PC-3 (cell line): ENCODE results near the gene SAMMSON. TPM values are rescaled to one million over a fixed set of nuclear protein-coding genes. Genes with fewer than 3 reads are reported as not detected.

ENCODE experiments used
- ATAC-seq: fragments of 200-7000 bp; cut with Tn5 transposase; 2 replicates; pipeline ENCODE4 v1.9.1; 2020; ENCODE audit warnings: mild to moderate bottlenecking, moderate library complexity
- BruUV-seq: library from RNA; stranded (reverse); fragments of 400-500 nt; replicated peaks from 2 replicates; lab custom pipeline; 2021; lab: Mats Ljungman, UMichigan
- CTCF ChIA-PET: fragments of 300-600 bp; sonication (Branson Sonifier 250); formaldehyde crosslinking; loops from one replicate; lab custom pipeline; 2022; ENCODE audit warnings: antibody characterized with exemption; lab: Charles Lee
- POLR2A ChIA-PET: fragments of 300-600 bp; sonication (Branson Sonifier 250); formaldehyde crosslinking; loops from one replicate; lab custom pipeline; 2022; ENCODE audit warnings: antibody characterized with exemption; ENCODE audit not compliant: unreplicated experiment; lab: Charles Lee
- DNase-seq: peaks from one replicate; pipeline ENCODE4 v3.0.0-alpha.2; 2015
- H2AFZ ChIP-seq: fragments of 300-600 bp; sonication (generic); 2 replicates; pipeline ENCODE4 v1.6.0; 2016; ENCODE audit warnings: antibody characterized with exemption, low read length
- H3F3A ChIP-seq: fragments of 300-600 bp; sonication (generic); one replicate; pipeline ENCODE4 v1.6.0; 2017; ENCODE audit warnings: antibody characterized with exemption, low read length, control low read depth, mild to moderate bottlenecking; ENCODE audit not compliant: unreplicated experiment
- H3K27ac ChIP-seq: fragments of 300-600 bp; sonication (generic); 2 replicates; pipeline ENCODE4 v1.5.1; 2016; ENCODE audit warnings: mild to moderate bottlenecking, low read length
- H3K27me3 ChIP-seq: fragments of 300-600 bp; sonication (generic); 2 replicates; pipeline ENCODE4 v1.6.1; 2016; ENCODE audit warnings: low read length, mixed read lengths
- H3K36me3 ChIP-seq: fragments of 300-600 bp; sonication (generic); 2 replicates; pipeline ENCODE4 v1.6.1; 2016; ENCODE audit warnings: low read depth, mixed run types, low read length, mixed read lengths
- H3K4me1 ChIP-seq: fragments of 300-600 bp; sonication (generic); 2 replicates; pipeline ENCODE4 v1.5.1; 2016; ENCODE audit warnings: low read length; ENCODE audit not compliant: insufficient read depth
- H3K4me2 ChIP-seq: fragments of 300-600 bp; sonication (generic); 2 replicates; pipeline ENCODE4 v1.6.0; 2016; ENCODE audit warnings: low read length
- H3K4me3 ChIP-seq: fragments of 300-600 bp; sonication (generic); 2 replicates; pipeline ENCODE4 v1.5.1; 2016; ENCODE audit warnings: mild to moderate bottlenecking, low read length, mixed read lengths
- H3K79me2 ChIP-seq: fragments of 300-600 bp; sonication (generic); 2 replicates; pipeline ENCODE4 v1.6.1; 2017; ENCODE audit warnings: low read length, mixed read lengths
- H3K9ac ChIP-seq: fragments of 300-600 bp; sonication (generic); 2 replicates; pipeline ENCODE4 v1.6.0; 2016; ENCODE audit warnings: mild to moderate bottlenecking, low read length
- H3K9me2 ChIP-seq: fragments of 300-600 bp; sonication (generic); replicated peaks from 2 replicates; pipeline ENCODE4 v1.6.1; 2016; ENCODE audit warnings: mixed run types, low read length, mixed read lengths
- H3K9me3 ChIP-seq: fragments of 300-600 bp; sonication (generic); 2 replicates; pipeline ENCODE4 v1.6.1; 2016; ENCODE audit warnings: low read length, mixed read lengths
- H4K20me1 ChIP-seq: fragments of 300-600 bp; sonication (generic); 2 replicates; pipeline ENCODE4 v1.6.1; 2016; ENCODE audit warnings: low read length, mixed read lengths
- EZH2 ChIP-seq: fragments of 300-600 bp; sonication (generic); IDR thresholded peaks from one replicate; pipeline ENCODE4 v1.6.1; 2017; ENCODE audit warnings: antibody characterized with exemption, mild to moderate bottlenecking, low read length; ENCODE audit not compliant: unreplicated experiment
- EZH2phosphoT487 ChIP-seq: fragments of 300-600 bp; sonication (generic); IDR thresholded peaks from 2 replicates; pipeline ENCODE4 v1.6.1; 2018; ENCODE audit warnings: mild to moderate bottlenecking, antibody characterized with exemption, low read length, borderline replicate concordance
- intact Hi-C: fragments of 100-400 bp; cut with micrococcal nuclease; formaldehyde crosslinking; loops from 2 replicates; pipeline ENCODE4 v1.9.0; 2023
- total RNA-seq: library from RNA; depleted of rRNA; stranded (reverse); fragments of >200 nt; gene quantifications from 2 replicates; pipeline ENCODE4 v1.2.3, GENCODE V29; 2014
- TF ChIP-seq, protein P1 (sequence below): fragments of 300-600 bp; sonication (generic); conservative IDR thresholded peaks from 2 replicates; pipeline ENCODE4 v1.5.1; 2017; ENCODE audit warnings: antibody characterized with exemption, low read depth, mild to moderate bottlenecking, low read length

The SAMMSON gene
- total RNA-seq, 1 experiment from 2014 or later = not detected

DNA sequence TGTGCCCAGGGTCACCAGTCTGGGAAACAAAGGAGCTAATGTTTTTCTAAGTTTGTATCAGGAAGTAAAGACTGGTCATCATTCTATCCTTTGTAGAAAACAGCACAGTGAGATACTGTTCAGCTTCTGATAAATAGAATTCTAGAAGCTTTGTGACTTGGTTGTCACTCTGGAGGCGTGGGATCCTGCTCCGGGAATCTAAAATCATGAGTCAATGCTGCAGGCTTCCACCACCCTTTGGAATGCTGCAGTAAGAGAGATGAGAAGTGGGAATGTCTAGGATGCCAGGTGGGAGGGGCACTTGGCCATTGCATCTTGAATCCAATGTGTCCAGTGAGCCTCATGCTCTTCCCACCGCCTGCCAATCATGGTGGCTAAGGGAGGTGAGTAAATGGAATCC lies 40.9 kb downstream of the SAMMSON start:
- H3K4me1 ChIP-seq = no peaks in the 10 kb centered on the region
- no peaks in the 10 kb centered on the region for H4K20me1 ChIP-seq
- H3K9me2 ChIP-seq = no peaks in the 10 kb centered on the region
- no peak for ATAC-seq
- no peak overlapping the region for H3K4me2 ChIP-seq
- H3K4me3 ChIP-seq = no peak overlapping the region
- ChIA-PET POLR2A (no interaction called here), CTCF (no interaction called here)
- BruUV-seq = no TSS peak
- TF ChIP-seq, protein P1, sequence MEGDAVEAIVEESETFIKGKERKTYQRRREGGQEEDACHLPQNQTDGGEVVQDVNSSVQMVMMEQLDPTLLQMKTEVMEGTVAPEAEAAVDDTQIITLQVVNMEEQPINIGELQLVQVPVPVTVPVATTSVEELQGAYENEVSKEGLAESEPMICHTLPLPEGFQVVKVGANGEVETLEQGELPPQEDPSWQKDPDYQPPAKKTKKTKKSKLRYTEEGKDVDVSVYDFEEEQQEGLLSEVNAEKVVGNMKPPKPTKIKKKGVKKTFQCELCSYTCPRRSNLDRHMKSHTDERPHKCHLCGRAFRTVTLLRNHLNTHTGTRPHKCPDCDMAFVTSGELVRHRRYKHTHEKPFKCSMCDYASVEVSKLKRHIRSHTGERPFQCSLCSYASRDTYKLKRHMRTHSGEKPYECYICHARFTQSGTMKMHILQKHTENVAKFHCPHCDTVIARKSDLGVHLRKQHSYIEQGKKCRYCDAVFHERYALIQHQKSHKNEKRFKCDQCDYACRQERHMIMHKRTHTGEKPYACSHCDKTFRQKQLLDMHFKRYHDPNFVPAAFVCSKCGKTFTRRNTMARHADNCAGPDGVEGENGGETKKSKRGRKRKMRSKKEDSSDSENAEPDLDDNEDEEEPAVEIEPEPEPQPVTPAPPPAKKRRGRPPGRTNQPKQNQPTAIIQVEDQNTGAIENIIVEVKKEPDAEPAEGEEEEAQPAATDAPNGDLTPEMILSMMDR = no peak
- TF ChIP-seq EZH2phosphoT487 = no peak
- no peak for TF ChIP-seq EZH2
- H3K9me3 ChIP-seq = no peaks in the 10 kb centered on the region
- no peak overlapping the region for H2AFZ ChIP-seq
- no peaks in the 10 kb centered on the region for H3K36me3 ChIP-seq
- no peak for DNase-seq
- H3K27me3 ChIP-seq = no peaks in the 10 kb centered on the region
- H3K79me2 ChIP-seq = no peaks in the 10 kb centered on the region
- no peak overlapping the region for H3K9ac ChIP-seq
- intact Hi-C loops = no loop called here
- H3F3A ChIP-seq = no peaks in the 10 kb centered on the region
- no peak overlapping the region for H3K27ac ChIP-seq

DNA sequence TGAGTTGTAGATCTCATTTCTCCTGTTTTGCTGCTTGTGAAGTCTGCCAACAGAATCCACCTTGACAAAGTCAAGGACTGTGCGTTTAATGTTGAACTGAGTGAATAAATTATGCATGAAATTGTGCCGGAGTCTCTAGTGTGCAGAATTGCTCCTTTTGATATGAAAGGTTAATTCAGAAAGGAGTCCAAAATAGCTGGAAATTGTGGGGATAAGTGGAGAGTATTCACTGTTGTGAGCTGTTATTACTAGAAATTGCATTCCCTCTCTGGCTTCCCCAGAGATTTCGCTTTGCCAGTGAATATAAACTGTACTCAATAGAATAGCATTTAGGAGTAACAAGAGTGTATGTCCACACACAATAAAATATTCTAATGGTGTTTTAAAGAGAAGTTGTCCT lies 43.1 kb downstream of the SAMMSON start:
- no peaks in the 10 kb centered on the region for H4K20me1 ChIP-seq
- TF ChIP-seq EZH2phosphoT487 = no peak
- no peak for TF ChIP-seq EZH2
- TF ChIP-seq, protein P1 = no peak

GRCh38 chr3:70049761-70050160 lies 50.2 kb downstream of the SAMMSON start:
- POLR2A ChIA-PET = no interaction called here
- BruUV-seq = no TSS peak
- no peak for DNase-seq
- no peaks in the 10 kb centered on the region for H3K9me3 ChIP-seq
- no peak for ATAC-seq
- no peaks in the 10 kb centered on the region for H3K36me3 ChIP-seq
- no peaks in the 10 kb centered on the region for H3K79me2 ChIP-seq
- no peak for TF ChIP-seq EZH2
- TF ChIP-seq, protein P1 = no peak
- H3K27me3 ChIP-seq = no peaks in the 10 kb centered on the region
- no peaks in the 10 kb centered on the region for H3K4me1 ChIP-seq
- H3K9me2 ChIP-seq = no peaks in the 10 kb centered on the region
- CTCF ChIA-PET = no interaction called here
- H4K20me1 ChIP-seq = no peaks in the 10 kb centered on the region
- no peak overlapping the region for H3K27ac ChIP-seq
- H2AFZ ChIP-seq = no peak overlapping the region
- intact Hi-C loops = no loop called here
- no peak overlapping the region for H3K9ac ChIP-seq
- H3K4me3 ChIP-seq = no peak overlapping the region
- no peaks in the 10 kb centered on the region for H3F3A ChIP-seq
- no peak overlapping the region for H3K4me2 ChIP-seq

More for the DNA sequence above, 43.1 kb downstream of the SAMMSON start:
- Histone ChIP-seq H3K4me3 (no peak overlapping the region), H3K4me2 (no peak overlapping the region), H3K4me1 (no peaks in the 10 kb centered on the region), H3F3A (no peaks in the 10 kb centered on the region), H3K9ac (no peak overlapping the region), H3K9me2 (no peaks in the 10 kb centered on the region), H3K36me3 (no peaks in the 10 kb centered on the region), H3K27me3 (no peaks in the 10 kb centered on the region), H3K27ac (no peak overlapping the region), H3K79me2 (no peaks in the 10 kb centered on the region), H3K9me3 (no peaks in the 10 kb centered on the region), H2AFZ (no peak overlapping the region)
- ChIA-PET CTCF (no interaction called here), POLR2A (no interaction called here)
- no peak for ATAC-seq
- BruUV-seq = no TSS peak
- intact Hi-C loops = no loop called here
- no peak for DNase-seq
